GM21360 (cell line): ENCODE results near the gene PITPNC1.
"Not testable (repeated sequence)": the region's sequence is repeated elsewhere in the genome, so short reads cannot be mapped to it uniquely, and the experiment has no call there.

Experiments used
- ATAC-seq: cut with Tn5 transposase; IDR thresholded peaks from one replicate; pipeline ENCODE4 v1.9.1; 2021; ENCODE audit warnings: mild to moderate bottlenecking, moderate library complexity; ENCODE audit not compliant: unreplicated experiment

PITPNC1 gene

GRCh38 chr17:67606896-67607604 is 230.0 kb downstream of the PITPNC1 start:
- ATAC-seq, result no peak

DNA sequence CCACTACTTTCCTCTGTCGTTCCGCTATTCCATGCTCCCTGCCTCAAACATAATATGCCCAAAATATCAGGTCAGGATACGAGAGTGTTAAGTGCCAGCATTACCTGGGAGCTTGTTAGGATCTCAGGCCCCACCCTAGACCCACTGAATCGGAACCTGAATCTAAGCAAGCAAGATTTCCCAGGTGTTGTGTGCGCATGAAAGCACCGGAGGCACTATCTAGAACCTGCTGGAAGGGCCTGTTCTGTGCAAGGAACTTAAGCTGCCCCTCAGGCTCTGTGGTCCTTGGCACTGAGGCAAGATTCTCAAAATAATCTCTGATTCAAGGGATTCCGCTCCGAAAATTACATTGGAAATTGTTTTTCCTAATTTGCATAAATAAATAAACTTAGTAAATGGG is 233.0 kb downstream of the PITPNC1 start:
- ATAC-seq, result no peak

DNA sequence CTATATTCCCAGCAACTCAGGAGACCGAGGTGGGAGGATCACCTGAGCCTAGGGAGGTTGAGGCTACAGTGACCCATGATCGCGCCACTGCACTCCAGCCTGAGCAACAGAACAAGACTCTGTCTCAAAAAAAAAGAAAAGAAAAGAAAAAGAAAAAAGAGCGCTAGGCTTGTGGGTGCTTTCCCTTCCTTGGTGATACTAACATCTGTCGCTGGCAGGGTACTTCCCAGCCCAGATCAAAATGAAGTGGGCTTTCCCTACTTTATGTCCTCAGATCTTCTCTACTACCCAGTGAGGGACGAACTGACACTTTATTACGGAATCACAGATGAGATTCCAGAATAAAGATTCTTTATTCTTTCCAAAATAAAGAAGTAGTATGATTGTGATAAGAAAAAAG is 236.9 kb downstream of the PITPNC1 start:
- no peak for ATAC-seq

DNA sequence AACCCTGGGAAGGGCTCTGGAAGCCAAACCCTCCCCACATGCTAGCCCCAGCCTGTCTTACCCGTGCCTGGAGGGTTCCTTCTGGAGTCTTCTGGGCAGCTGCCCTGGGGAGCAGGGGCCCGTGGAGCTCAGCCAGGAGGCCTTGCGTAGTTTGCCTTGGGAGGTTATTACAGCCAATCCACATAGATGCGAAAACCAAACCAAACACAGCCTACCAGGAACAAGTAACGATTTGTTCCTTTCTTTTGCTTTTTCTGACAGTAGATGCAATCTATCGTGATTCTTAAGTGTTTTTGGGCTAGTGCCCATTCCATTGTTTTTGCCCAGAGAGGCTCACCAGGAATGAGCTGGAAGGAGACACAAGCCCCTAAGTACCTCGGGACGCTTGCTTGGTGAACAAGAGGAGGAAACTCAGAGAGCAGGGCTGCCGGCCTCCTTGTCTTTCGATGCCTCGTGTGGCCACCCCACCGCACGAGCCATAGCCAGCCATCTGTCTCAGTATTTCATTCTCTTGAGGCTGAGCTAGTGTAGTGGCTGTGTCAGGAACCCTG is 238.0 kb downstream of the PITPNC1 start:
- no peak for ATAC-seq

- ATAC-seq, result no peak
Observed at GRCh38 chr17:67615736-67616135, 238.7 kb downstream of the PITPNC1 start.

GRCh38 chr17:67617304-67617899 is 240.3 kb downstream of the PITPNC1 start:
- no peak for ATAC-seq

DNA sequence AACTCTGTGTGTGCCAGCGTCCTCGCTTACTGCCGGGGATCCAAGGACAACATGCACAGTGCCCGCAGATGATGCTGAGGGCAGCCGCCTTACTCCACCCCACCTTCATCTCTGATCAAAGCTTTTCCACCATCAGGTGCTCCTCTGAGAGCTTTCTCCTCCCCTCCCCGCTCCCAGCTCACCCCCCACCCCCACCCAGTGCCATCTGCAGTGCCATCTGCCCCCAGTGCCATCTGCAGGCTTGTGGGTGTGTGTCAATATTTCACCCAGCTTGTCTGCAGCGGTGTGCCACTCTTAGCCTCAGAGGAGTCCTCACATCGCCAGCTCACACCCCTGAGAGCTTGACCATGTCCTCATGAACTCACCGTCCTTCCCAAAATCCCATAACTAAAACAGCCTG is 242.5 kb downstream of the PITPNC1 start:
- ATAC-seq, result no peak

DNA sequence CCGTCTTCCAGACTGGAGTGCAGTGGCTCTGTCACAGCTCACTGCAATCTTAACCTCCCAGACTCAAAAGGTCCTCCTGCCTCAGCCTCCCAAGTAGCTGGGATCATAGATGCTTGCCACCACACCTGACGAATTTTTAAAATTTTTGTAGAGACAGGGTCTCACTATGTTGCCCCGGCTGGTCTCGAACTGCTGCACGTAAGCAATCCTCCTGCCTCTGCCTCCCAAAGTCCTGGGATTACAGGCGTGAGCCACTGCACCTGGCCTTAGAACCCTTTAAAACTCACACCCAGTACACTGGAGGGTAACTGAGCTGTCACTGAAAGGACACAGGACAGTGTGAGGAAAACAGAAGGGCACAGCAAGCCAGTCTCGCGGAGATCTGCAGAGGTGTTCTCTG is 243.0 kb downstream of the PITPNC1 start:
- no peak for ATAC-seq

DNA sequence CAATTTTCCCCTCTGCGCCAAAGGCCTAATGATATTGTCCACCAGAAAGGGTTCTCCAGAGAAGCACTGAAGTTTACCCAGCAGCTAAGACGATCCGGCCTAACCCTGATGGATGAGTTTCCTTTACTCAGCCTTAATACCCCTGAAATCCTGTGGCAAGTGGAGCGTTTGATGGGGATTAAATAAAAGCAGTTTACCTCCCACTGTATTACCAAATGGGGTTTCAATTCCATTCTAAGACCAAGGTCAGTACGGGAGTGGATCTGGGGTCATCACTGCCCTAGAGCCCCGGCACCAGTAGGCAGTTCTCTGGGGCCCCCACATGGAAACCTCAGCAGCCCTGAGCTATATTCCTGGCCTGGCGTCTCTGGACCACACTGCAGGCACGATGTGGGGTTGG is 243.6 kb downstream of the PITPNC1 start:
- ATAC-seq, result no peak

GRCh38 chr17:67623767-67624166 is 246.7 kb downstream of the PITPNC1 start:
- no peak for ATAC-seq

DNA sequence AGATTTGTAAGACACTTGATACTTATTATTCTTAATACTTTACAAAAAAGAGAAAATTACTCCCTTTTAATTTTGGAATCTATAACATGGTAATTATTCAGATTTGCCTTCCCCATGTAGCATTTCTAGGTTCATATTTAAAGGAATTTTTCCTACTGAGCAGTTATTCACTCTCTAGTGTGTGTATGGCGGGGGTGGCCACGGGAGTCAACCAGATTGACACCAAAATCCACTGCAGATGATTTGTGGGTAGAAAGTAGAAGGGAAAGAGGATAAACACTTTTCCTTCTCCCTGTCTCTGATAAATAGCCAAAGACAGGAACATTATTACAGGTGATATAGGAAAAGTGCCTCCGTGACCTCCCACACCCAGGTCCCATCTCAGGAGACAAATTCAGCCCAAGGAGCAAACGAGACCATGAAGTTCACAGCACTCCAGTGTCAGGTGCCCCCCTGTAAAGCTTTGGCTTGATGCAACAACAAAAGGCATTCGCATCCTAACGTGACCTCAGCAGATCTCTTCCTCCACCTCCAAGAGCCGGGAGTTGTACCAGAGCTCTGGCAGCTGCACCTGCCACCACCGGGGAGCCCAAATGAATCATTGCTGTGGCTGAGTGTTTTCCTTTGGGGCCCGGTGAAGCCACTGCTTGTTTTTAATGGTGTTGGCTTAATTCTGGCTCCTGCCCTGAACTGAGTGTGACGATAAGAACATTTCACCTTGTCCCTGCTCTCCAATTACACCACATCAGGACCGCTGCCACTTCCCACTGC is 248.0 kb downstream of the PITPNC1 start:
- no peak for ATAC-seq

GRCh38 chr17:67625971-67626370 is 248.9 kb downstream of the PITPNC1 start:
- no peak for ATAC-seq

DNA sequence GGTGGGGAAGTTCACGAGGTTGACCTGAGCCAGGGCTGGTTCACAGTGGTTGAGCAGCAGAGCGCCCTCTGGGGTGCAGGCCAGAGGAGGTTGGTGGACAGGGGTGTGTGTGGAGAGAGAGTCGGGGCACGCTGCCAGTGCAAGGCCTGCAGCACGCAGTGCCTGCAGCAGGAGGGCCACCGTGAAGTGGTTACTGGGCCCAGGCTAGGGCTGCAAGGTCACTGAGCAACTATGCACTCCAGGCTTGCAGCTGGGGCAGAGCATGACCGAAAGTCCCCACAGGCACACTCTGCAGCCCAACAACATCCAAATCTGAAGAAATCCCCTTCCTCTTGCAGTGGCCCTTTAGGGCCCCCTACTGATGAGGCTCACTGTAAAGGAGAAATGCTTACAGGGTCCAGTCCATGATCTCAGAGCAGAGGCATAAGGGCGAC is 251.5 kb downstream of the PITPNC1 start:
- ATAC-seq, result no peak

GRCh38 chr17:67629971-67630320 is 252.9 kb downstream of the PITPNC1 start:
- no peak for ATAC-seq

DNA sequence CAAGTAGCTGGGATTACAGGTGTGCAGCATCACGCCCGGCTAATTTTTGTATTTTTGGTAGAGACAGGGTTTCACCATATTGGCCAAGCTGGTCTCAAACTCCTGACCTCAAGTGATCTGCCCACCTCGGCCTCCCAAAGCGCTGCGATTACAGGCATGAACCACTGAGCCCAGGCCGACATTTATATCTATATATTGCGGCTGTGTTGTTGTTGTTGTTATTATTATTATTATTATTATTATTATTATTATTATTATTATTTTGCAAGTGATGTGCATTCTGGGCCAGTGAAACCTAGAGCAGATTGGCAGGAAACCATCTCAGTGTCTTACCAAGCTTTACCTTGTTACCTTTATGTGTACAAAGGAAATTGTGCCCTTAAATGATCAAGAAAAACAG is 253.8 kb downstream of the PITPNC1 start:
- not testable (repeated sequence) for ATAC-seq

- no peak for ATAC-seq
Observed at GRCh38 chr17:67632141-67632540, 255.1 kb downstream of the PITPNC1 start.

GRCh38 chr17:67633751-67634211 is 256.7 kb downstream of the PITPNC1 start:
- no peak for ATAC-seq

DNA sequence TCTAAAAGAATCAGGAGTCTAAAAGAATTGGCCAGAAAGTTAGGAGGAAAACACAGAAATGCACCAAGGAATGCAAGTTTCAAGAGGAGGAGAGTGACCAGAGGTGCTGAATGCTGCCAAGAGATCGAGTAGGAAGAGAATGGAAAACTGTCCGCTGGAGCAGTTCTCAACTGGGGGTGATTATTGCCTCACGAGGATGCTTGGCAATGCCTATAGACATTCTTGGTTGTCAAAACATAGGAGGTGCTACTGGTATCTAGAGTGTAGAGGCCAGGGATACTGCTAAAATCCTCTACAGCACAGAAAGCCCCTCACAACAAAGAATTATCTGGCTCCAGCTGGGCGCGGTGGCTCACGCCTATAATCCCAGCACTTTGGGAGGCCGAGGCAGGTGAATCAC is 258.6 kb downstream of the PITPNC1 start:
- no peak for ATAC-seq

GRCh38 chr17:67636312-67636711 is 259.2 kb downstream of the PITPNC1 start:
- no peak for ATAC-seq

DNA sequence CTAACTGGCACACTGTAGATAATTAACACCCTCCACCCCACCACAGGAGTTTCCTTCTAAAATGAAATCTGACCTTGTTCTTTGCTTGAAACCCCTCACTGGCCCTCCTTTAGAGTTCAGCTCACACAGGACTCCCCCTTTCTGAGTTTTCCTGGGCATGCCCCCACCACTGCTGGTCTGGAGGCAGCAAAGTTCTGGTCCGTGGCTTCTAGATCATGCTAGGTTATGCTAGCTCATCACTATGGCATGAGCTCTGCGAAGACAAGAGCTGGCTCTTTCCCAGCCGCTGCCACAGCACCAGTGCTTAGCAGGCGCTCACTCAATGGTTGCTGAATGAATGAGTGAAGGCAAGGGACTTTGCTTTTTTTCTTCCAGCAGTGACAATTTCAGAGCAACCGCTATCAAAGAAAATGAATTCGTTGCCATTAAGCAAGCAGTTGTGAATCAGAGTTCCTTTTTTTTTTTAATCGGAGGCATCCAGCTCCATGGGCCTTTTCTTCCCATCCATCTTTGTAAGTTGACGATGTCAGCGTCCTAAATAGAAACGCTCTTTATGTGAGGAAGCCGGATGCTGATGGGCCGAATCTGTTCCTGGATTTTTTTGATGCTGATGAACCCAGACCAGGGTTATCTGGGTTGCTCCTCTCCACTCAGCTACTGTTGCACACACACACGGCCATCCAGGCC is 259.9 kb downstream of the PITPNC1 start:
- ATAC-seq, result no peak
